Adrenal gland (tissue), 12 donors: ENCODE measurements around the gene NUP153. TPM values are rescaled to one million over a fixed set of nuclear protein-coding genes. Genes with fewer than 3 reads are reported as not detected.

ENCODE experiments used
- DNase-seq, 7 donors: peaks; one replicate each; pipeline ENCODE4 v3.0.0-alpha.2; 2019 to 2020
- H3K27ac ChIP-seq, 5 donors: fragments of 200-600 bp; sonication (generic) in 4 of 5; 1 replicate in 3 of 5; 2 replicates in 2 of 5; pipeline versions ENCODE4 v1.5.1 to v1.8.0; 2016 to 2020; ENCODE audit warnings: mild to moderate bottlenecking in 1 of 5
- H3K27me3 ChIP-seq: fragments of 200-600 bp; 2 replicates; pipeline ENCODE4 v1.8.0; 2021
- H3K36me3 ChIP-seq, 2 donors: fragments of 200-600 bp; replicated peaks in 1 of 2; 1 replicate in 1 of 2; 2 replicates in 1 of 2; pipeline versions ENCODE4 v1.5.1 to v1.8.0; 2018 to 2022
- H3K4me1 ChIP-seq, 2 donors: fragments of 200-600 bp; replicated peaks in 1 of 2; 1 replicate in 1 of 2; 2 replicates in 1 of 2; pipeline versions ENCODE4 v1.5.1 to v1.8.0; 2018 to 2021
- H3K4me3 ChIP-seq, 4 donors: fragments of 200-600 bp; sonication (generic) in 3 of 4; one replicate each; pipeline ENCODE4 v1.5.1; 2016 to 2018
- H3K9me3 ChIP-seq, 3 donors: fragments of 200-600 bp; sonication (generic) in 1 of 3; replicated peaks in 1 of 3; 1 replicate in 2 of 3; 2 replicates in 1 of 3; pipeline versions ENCODE4 v1.5.1 to v1.8.0; 2016 to 2021
- POLR2A ChIP-seq, 2 donors: fragments of 450-650 bp; IDR thresholded peaks; one replicate each; pipeline ENCODE4 v1.6.1; 2017; ENCODE audit warnings: antibody characterized with exemption in 2 of 2, mild to moderate bottlenecking in 2 of 2, moderate library complexity in 1 of 2
- WGBS, 4 donors: extraction: QIAGEN DNeasy Blood & Tissue Kit in 2 of 4; methylation state at CpG; one replicate each; pipeline versions ENCODE4 v1.1.5 to v1.1.7; 2013 to 2017; 5-methylcytosine and 5-hydroxymethylcytosine counted together
- intact Hi-C, 2 donors: fragments of 100-400 bp; cut with DNase I; formaldehyde crosslinking; loops; one replicate each; pipeline versions ENCODE4 v1.14.1 to v1.15.0; 2022 to 2023
- polyA plus RNA-seq, 3 donors: library from polyadenylated mRNA; stranded (reverse); fragments of 200-250 nt in 2 of 3; fragments of 350-450 nt in 1 of 3; fragmentation: Illumina TruSeq in 1 of 3; extraction: RNeasy Lipid Tissue Mini Kit (QIAGEN cat#74804) in 1 of 3; gene quantifications; one replicate each; pipeline ENCODE4 v1.2.3, GENCODE V29; 2013 to 2014
- total RNA-seq, 9 donors: library from RNA; depleted of rRNA in 4 of 9; stranded (reverse); fragments of >200 nt in 4 of 9; fragments of 120-200 nt in 1 of 9; fragmentation: NEBNext Ultra II Directional in 1 of 9; extraction: Animal tissue kit (Norgen Biotek cat#: 25700) in 1 of 9; gene quantifications; one replicate each; pipeline versions ENCODE4 v1.1.0 to v1.2.4, GENCODE V29; 2013 to 2023
- TF ChIP-seq, protein P1 (sequence below), 6 experiments: fragments of 450-650 bp in 4 of 6; fragments of 200-600 bp in 2 of 6; sonication (generic) in 1 of 6; IDR thresholded peaks; 1 replicate in 5 of 6; 2 replicates in 1 of 6; pipeline versions ENCODE4 v1.5.1 to v1.8.0; 2016 to 2021; ENCODE audit warnings: antibody characterized with exemption in 6 of 6, mild to moderate bottlenecking in 2 of 6, moderate library complexity in 1 of 6
- donor health status: healthy with polysubstance abuse.
- donor health status: Bipolar disorder and iron deficiency.
- donor health status: DM: yes; HTN: yes; CAD: no.
- donor health status: DM: no; HTN: no; CAD: no.
- donor health status: DM: no; HTN: no; CAD: no.
- donor health status: DM: yes; HTN: yes; CAD: no.

NUP153 gene
- total and polyA plus RNA-seq, 12 donors: 4.6 to 31.4 (median 28.2) TPM

DNA sequence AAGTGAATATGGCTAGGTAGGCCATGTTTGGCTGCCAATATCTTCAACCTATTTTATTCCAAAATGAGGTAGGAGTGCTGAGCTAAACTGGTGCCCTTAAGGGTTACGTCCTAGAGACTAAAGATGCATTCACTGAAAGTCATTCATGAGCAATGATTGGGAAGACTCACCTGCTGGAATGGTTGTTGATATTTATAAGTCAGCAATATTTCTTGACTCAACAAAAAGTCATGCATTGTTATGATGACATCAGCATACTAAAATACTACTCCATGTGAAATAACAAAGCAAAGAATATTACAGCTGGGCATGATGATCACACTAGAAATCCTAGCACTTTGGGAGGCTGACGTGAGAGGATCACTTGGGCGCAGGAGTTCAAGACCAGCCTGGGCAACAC is 17.6 kb upstream of the NUP153 start:
- Histone ChIP-seq H3K27ac (no peak overlapping the region), H3K4me3 (no peak overlapping the region), H3K4me1 (no peaks in the 10 kb centered on the region), H3K9me3 (no peaks in the 10 kb centered on the region), H3K27me3 (no peaks in the 10 kb centered on the region), H3K36me3 (no peaks in the 10 kb centered on the region)
- DNase-seq: no peak
- intact Hi-C loops: no loop called here
- 89 to 94% (median 91%) methylated on average over 3 of the region's 3 CpGs for WGBS, 4 donors
- TF ChIP-seq POLR2A (IDR thresholded peaks at IDR 0.05): no peak
- TF ChIP-seq, protein P1, sequence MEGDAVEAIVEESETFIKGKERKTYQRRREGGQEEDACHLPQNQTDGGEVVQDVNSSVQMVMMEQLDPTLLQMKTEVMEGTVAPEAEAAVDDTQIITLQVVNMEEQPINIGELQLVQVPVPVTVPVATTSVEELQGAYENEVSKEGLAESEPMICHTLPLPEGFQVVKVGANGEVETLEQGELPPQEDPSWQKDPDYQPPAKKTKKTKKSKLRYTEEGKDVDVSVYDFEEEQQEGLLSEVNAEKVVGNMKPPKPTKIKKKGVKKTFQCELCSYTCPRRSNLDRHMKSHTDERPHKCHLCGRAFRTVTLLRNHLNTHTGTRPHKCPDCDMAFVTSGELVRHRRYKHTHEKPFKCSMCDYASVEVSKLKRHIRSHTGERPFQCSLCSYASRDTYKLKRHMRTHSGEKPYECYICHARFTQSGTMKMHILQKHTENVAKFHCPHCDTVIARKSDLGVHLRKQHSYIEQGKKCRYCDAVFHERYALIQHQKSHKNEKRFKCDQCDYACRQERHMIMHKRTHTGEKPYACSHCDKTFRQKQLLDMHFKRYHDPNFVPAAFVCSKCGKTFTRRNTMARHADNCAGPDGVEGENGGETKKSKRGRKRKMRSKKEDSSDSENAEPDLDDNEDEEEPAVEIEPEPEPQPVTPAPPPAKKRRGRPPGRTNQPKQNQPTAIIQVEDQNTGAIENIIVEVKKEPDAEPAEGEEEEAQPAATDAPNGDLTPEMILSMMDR (IDR thresholded peaks at IDR 0.05): no peak

DNA sequence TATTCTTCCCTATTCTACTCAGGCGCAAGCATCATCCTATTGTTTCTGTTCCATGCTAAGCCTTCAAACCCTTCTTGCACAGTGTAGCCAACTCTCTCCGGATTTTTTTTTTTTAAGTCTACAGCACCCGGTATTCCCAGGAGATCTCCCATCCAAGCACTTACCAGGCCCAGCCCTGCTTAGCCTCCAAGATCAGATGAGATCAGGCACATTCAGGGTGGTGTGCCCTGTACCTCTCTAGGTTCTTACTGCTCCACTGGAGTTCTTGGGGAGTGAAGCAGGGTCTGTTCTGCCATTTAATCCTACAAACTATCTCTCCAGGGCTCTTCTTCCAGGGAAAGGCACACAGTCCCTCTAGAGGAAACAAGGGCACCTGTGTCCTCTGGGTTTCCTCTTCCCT is 14.9 kb upstream of the NUP153 start:
- 60 to 81% (median 74%) methylated on average over 3 of the region's 3 CpGs for WGBS, 4 donors
- H3K4me3 ChIP-seq: no peak overlapping the region
- intact Hi-C loops: no loop called here
- no peaks in the 10 kb centered on the region for H3K4me1 ChIP-seq
- H3K27ac ChIP-seq: no peak overlapping the region
- no peak for TF ChIP-seq POLR2A (IDR thresholded peaks at IDR 0.05)
- TF ChIP-seq, protein P1 (IDR thresholded peaks at IDR 0.05): no peak
- H3K9me3 ChIP-seq: no peaks in the 10 kb centered on the region
- no peaks in the 10 kb centered on the region for H3K27me3 ChIP-seq
- no peak for DNase-seq
- no peaks in the 10 kb centered on the region for H3K36me3 ChIP-seq

- 33 to 56% (median 54%) methylated on average over 3 of the region's 3 CpGs for WGBS, 4 donors
- intact Hi-C loops: no loop called here
- H3K27ac ChIP-seq: no peak overlapping the region
- DNase-seq: no peak
- no peaks in the 10 kb centered on the region for H3K4me1 ChIP-seq
- no peak for TF ChIP-seq POLR2A (IDR thresholded peaks at IDR 0.05)
- TF ChIP-seq, protein P1 (IDR thresholded peaks at IDR 0.05): no peak
- no peaks in the 10 kb centered on the region for H3K9me3 ChIP-seq
- no peaks in the 10 kb centered on the region for H3K27me3 ChIP-seq
- no peaks in the 10 kb centered on the region for H3K36me3 ChIP-seq
- no peak overlapping the region for H3K4me3 ChIP-seq
These were observed 12.8 kb upstream of the NUP153 start for GRCh38 chr6:17719323-17720041.

GRCh38 chr6:17716221-17716620 is 9.5 kb upstream of the NUP153 start:
- H3K9me3 ChIP-seq: no peaks in the 10 kb centered on the region
- WGBS, 4 donors: 53 to 68% (median 58%) methylated on average over 2 of the region's 2 CpGs
- H3K36me3 ChIP-seq: no peaks in the 10 kb centered on the region
- H3K4me3 ChIP-seq: no peak overlapping the region
- H3K27me3 ChIP-seq: no peaks in the 10 kb centered on the region
- no peak overlapping the region for H3K27ac ChIP-seq
- TF ChIP-seq, protein P1 (IDR thresholded peaks at IDR 0.05): no peak
- TF ChIP-seq POLR2A (IDR thresholded peaks at IDR 0.05): no peak
- H3K4me1 ChIP-seq: no peaks in the 10 kb centered on the region
- DNase-seq: no peak
- intact Hi-C loops: no loop called here
